ENCODE results near the gene ITFG2. TPM values are rescaled to one million over a fixed set of nuclear protein-coding genes. Genes with fewer than 3 reads are reported as not detected.
A peak's percentile ranks its signal among the peaks of the same experiment; 100 is the strongest.

ITFG2 gene
- total RNA-seq, 2 experiments from 2014 or later = 25.4 to 25.8 TPM

DNA sequence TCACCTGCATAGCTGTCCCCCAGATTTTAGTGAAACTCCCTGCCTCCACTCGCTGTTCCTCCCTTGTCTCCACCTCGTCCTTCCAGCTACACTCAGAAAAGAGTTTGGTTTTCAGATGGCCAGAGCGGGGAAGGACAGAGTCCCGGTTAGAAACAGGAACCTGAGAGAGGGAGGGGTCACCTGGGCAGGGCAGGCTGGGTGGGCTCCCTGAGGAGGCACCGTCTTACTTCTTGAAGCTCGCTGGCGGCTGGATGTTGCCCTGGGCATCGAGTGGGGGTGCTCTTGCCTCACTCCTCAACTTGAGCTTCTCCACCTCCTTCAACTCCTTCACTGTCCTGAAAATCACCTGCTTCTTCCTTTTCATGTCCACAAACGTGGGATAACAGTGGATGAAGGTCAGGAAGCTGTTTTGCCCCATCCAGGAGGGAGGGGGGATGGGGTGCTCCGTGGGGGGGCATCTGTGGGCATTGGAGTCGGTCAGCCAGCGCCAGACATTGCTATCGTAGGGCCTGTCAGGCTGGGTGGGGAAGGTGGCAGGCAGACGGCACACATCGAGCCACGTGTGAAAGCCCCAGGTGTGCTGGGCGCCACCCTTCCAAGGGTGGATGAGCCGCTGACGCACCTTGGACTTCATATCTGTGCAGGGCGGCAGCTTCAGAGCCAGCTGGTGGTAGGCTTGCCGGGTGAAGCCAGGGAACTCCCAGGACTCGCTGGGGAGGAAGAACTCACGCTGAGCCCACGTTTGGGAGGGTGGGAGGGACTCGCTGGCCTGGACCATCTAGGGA lies 42.4 kb downstream of the ITFG2 start:
- no peaks in the 10 kb centered on the region for H3K9me3 Mint-ChIP-seq
- H3K27ac Mint-ChIP-seq = no peak overlapping the region
- intact Hi-C loops (cut with micrococcal nuclease) = loop anchor here (10.0 kb wide), 1 partner anchor 190 kb away; no protein-coding TSS in a partner anchor
- DNase-seq (no peak), ATAC-seq (no peak)
- no peak overlapping the region for H3K4me3 Mint-ChIP-seq
- peaks cover 16% of the 10 kb centered on the region for H3K36me3 Mint-ChIP-seq (ENCODE audit: low read depth)
- no peaks in the 10 kb centered on the region for H3K4me1 Mint-ChIP-seq (ENCODE audit: low read depth)
- TF ChIP-seq, protein P1, sequence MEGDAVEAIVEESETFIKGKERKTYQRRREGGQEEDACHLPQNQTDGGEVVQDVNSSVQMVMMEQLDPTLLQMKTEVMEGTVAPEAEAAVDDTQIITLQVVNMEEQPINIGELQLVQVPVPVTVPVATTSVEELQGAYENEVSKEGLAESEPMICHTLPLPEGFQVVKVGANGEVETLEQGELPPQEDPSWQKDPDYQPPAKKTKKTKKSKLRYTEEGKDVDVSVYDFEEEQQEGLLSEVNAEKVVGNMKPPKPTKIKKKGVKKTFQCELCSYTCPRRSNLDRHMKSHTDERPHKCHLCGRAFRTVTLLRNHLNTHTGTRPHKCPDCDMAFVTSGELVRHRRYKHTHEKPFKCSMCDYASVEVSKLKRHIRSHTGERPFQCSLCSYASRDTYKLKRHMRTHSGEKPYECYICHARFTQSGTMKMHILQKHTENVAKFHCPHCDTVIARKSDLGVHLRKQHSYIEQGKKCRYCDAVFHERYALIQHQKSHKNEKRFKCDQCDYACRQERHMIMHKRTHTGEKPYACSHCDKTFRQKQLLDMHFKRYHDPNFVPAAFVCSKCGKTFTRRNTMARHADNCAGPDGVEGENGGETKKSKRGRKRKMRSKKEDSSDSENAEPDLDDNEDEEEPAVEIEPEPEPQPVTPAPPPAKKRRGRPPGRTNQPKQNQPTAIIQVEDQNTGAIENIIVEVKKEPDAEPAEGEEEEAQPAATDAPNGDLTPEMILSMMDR (IDR thresholded peaks at IDR 0.05) = no peak
- ChIA-PET POLR2A (interaction anchor here (0.6 to 1.4 kb wide), 3 partner anchors 15 to 987 kb away, joined by 3 to 5 read pairs (median 3); no protein-coding TSS in a partner anchor), CTCF (interaction anchor here (0.6 to 2.4 kb wide), 17 partner anchors 8 to 1098 kb away, joined by 3 to 25 read pairs (median 3); partner anchors contain the start of genes FOXM1 and RHNO1)
- no peaks in the 10 kb centered on the region for H3K27me3 Mint-ChIP-seq

DNA sequence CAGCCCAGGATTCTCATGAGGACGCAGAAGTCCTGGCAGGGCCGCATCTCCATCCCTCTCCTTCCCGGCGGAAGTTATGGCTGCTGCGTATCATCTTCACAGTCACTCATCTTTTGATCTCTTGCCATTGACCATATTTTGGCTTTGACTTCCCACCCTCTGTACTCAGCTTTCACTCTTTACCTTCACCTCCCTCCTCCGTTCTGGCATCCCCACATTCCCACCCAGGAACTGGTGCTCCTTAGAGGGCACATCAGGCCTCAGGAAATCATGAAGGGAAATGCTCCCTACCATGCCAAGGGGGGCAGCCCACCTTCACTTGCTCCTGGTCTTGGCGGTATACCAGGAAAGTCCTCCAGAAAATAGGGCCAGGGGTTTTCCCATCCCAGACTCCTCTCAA lies 43.1 kb downstream of the ITFG2 start:
- Mint-ChIP-seq H3K36me3 (ENCODE audit: low read depth) (peaks cover 23% of the 10 kb centered on the region), H3K27ac (no peak overlapping the region), H3K9me3 (no peaks in the 10 kb centered on the region), H3K4me1 (ENCODE audit: low read depth) (no peaks in the 10 kb centered on the region), H3K4me3 (no peak overlapping the region), H3K27me3 (no peaks in the 10 kb centered on the region)
- intact Hi-C loops (cut with micrococcal nuclease) = loop anchor here (10.0 kb wide), 1 partner anchor 189 kb away; no protein-coding TSS in a partner anchor
- ChIA-PET CTCF (interaction anchor here (1.0 to 1.6 kb wide), 3 partner anchors 29 to 172 kb away, joined by 3 to 4 read pairs (median 3); no protein-coding TSS in a partner anchor), POLR2A (interaction anchor here (0.8 to 1.4 kb wide), 2 partner anchors 16 to 25 kb away, joined by 3 read pairs; no protein-coding TSS in a partner anchor)
- DNase-seq (no peak), ATAC-seq (no peak)
- TF ChIP-seq, protein P1 (IDR thresholded peaks at IDR 0.05) = no peak

DNA sequence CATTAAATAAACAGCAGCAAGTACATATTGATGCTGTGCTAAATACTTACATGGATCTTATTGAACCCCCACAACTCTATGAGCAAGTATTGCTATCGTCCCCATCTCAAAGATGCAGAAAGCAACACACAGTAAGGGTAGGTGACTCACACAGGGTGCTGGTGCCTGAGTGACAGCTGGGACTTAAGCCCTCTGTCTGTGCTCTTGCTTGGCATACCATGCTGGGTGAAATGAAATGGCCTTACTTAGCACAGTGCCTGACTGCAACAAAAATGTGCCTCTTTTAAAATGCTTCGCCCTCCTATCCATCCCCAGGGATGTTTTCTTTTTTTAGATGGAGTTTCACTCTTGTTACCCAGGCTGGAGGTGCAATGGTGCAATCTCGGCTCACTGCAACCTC lies 43.6 kb downstream of the ITFG2 start:
- H3K4me3 Mint-ChIP-seq = no peak overlapping the region
- ChIA-PET POLR2A (interaction anchor here (0.8 to 1.7 kb wide), 3 partner anchors 12 to 25 kb away, joined by 3 read pairs; no protein-coding TSS in a partner anchor), CTCF (interaction anchor here (1.0 to 2.2 kb wide), 2 partner anchors 70 to 88 kb away, joined by 3 to 8 read pairs; no protein-coding TSS in a partner anchor)
- no peaks in the 10 kb centered on the region for H3K27me3 Mint-ChIP-seq
- intact Hi-C loops (cut with micrococcal nuclease) = loop anchor here (10.0 kb wide), 1 partner anchor 189 kb away; no protein-coding TSS in a partner anchor
- DNase-seq (no peak), ATAC-seq (peak; percentile 24)
- H3K36me3 Mint-ChIP-seq (ENCODE audit: low read depth) = peaks cover 23% of the 10 kb centered on the region
- H3K4me1 Mint-ChIP-seq (ENCODE audit: low read depth) = no peaks in the 10 kb centered on the region
- no peak overlapping the region for H3K27ac Mint-ChIP-seq
- H3K9me3 Mint-ChIP-seq = no peaks in the 10 kb centered on the region
- TF ChIP-seq, protein P1 (IDR thresholded peaks at IDR 0.05) = no peak

DNA sequence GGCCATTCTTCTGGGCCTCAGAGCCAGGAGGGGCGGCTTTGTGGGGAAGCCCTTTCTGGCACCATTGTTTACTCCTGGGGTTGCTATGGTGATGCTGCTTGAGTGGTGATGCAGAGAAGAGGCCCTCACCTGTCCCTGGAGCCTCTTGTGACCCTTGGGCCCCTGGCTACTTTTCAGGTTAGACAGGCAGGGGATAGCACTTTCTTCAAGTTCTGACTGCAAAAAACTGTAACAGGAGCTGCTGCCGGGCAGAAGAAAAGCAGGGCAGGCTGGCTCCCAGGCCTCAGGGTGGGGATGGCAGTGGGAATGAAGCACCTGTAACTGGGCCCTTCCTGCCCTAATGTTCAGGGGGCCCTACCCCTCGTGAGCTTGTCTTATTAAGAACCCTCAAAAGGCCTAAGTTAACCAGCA lies 44.6 kb downstream of the ITFG2 start, which contains the start of gene TEX52:
TSS of gene TEX52 (minus strand) at position 19 of the 411 bp plus-strand sequence. CDS start at position 6, 13 bp downstream.
- no peaks in the 10 kb centered on the region for H3K4me1 Mint-ChIP-seq (ENCODE audit: low read depth)

More for the DNA sequence above, 44.6 kb downstream of the ITFG2 start, which contains the start of gene TEX52:
- no peaks in the 10 kb centered on the region for H3K27me3 Mint-ChIP-seq
- no peaks in the 10 kb centered on the region for H3K9me3 Mint-ChIP-seq
- intact Hi-C loops (cut with micrococcal nuclease) = loop anchor here (10.0 kb wide), 1 partner anchor 188 kb away; no protein-coding TSS in a partner anchor
- H3K36me3 Mint-ChIP-seq (ENCODE audit: low read depth) = peaks cover 24% of the 10 kb centered on the region
- DNase-seq (no peak), ATAC-seq (no peak)
- TF ChIP-seq, protein P1 (IDR thresholded peaks at IDR 0.05) = no peak
- H3K4me3 Mint-ChIP-seq = no peak within 1 kb of the TSS
- ChIA-PET CTCF (interaction anchor here (0.8 to 2.2 kb wide), 3 partner anchors 11 to 87 kb away, joined by 3 to 8 read pairs (median 6); no protein-coding TSS in a partner anchor), POLR2A (interaction anchor here (0.7 to 1.7 kb wide), 4 partner anchors 9 to 24 kb away, joined by 3 to 4 read pairs (median 3); no protein-coding TSS in a partner anchor)
- peak within 1 kb of the TSS; percentile 1 for H3K27ac Mint-ChIP-seq
